Karpas-422 (cell line): ENCODE results near the gene LCP2. TPM values are rescaled to one million over a fixed set of nuclear protein-coding genes. Genes with fewer than 3 reads are reported as not detected.
"Not testable (repeated sequence)": the region's sequence is repeated elsewhere in the genome, so short reads cannot be mapped to it uniquely, and the experiment has no call there.

Source experiments
- DNase-seq: peaks from one replicate; pipeline ENCODE4 v3.0.0-alpha.2; 2015
- H2AFZ ChIP-seq: fragments of 200-600 bp; sonication (generic); 2 replicates; pipeline ENCODE4 v1.6.1; 2014; ENCODE audit warnings: antibody characterized with exemption, low read length, mixed read lengths
- H3K27ac ChIP-seq: fragments of 200-600 bp; sonication (generic); 2 replicates; pipeline ENCODE4 v1.5.1; 2014; ENCODE audit warnings: mild to moderate bottlenecking, low read length, moderate library complexity
- H3K27me3 ChIP-seq: fragments of 200-600 bp; sonication (generic); 2 replicates; pipeline ENCODE4 v1.6.1; 2014; ENCODE audit warnings: low read length, mixed read lengths
- H3K36me3 ChIP-seq: fragments of 200-600 bp; sonication (generic); 2 replicates; pipeline ENCODE4 v1.6.1; 2014; ENCODE audit warnings: low read length, mixed read lengths; ENCODE audit not compliant: insufficient read depth
- H3K4me1 ChIP-seq: fragments of 200-600 bp; sonication (generic); 2 replicates; pipeline ENCODE4 v1.6.1; 2014; ENCODE audit warnings: mild to moderate bottlenecking, low read length, mixed read lengths
- H3K4me2 ChIP-seq: fragments of 200-600 bp; sonication (generic); 2 replicates; pipeline ENCODE4 v1.6.1; 2014; ENCODE audit warnings: low read length, low read depth, mild to moderate bottlenecking; ENCODE audit not compliant: poor library complexity, severe bottlenecking
- H3K4me3 ChIP-seq: fragments of 200-600 bp; sonication (generic); 2 replicates; pipeline ENCODE4 v1.5.1; 2014; ENCODE audit warnings: mild to moderate bottlenecking, antibody characterized with exemption, low read length, mixed read lengths
- H3K79me2 ChIP-seq: fragments of 200-600 bp; sonication (generic); 2 replicates; pipeline ENCODE4 v1.6.1; 2014; ENCODE audit warnings: mild to moderate bottlenecking, low read length, mixed read lengths
- H3K9ac ChIP-seq: fragments of 200-600 bp; sonication (generic); 2 replicates; pipeline ENCODE4 v1.6.0; 2014; ENCODE audit warnings: low read length
- H3K9me2 ChIP-seq: fragments of 200-600 bp; sonication (generic), shearing (Covaris generic); replicated peaks from 2 replicates; pipeline ENCODE4 v1.6.0; 2014; ENCODE audit warnings: mild to moderate bottlenecking, low read length, moderate library complexity; ENCODE audit not compliant: insufficient read depth
- H3K9me3 ChIP-seq: fragments of 300-700, 200-600 bp; sonication (generic); 2 replicates; pipeline ENCODE4 v1.6.1; 2014; ENCODE audit warnings: low read length, mixed read lengths
- H4K20me1 ChIP-seq: fragments of 200-600 bp; sonication (generic); 2 replicates; pipeline ENCODE4 v1.6.1; 2014; ENCODE audit warnings: mild to moderate bottlenecking, antibody characterized with exemption, low read length, low read depth; ENCODE audit not compliant: insufficient read depth
- total RNA-seq: library from RNA; depleted of rRNA; stranded (reverse); fragments of >200 nt; shearing (Covaris generic); gene quantifications from 2 replicates; pipeline ENCODE4 v1.2.3, GENCODE V29; 2014; ENCODE audit warnings: low replicate concordance

LCP2 gene
- total RNA-seq, 1 experiment from 2014 or later = 0.82 TPM

GRCh38 chr5:170252720-170253350, 44.7 kb downstream of the LCP2 start:
- no peaks in the 10 kb centered on the region for H3K9me2 ChIP-seq
- peaks cover 99% of the 10 kb centered on the region for H3K4me1 ChIP-seq
- peak overlapping the region; percentile 25; the same call in 1 of the 2 replicates for H2AFZ ChIP-seq
- peak overlapping the region; percentile 97 for H3K27ac ChIP-seq
- H4K20me1 ChIP-seq = no peaks in the 10 kb centered on the region
- no peaks in the 10 kb centered on the region for H3K36me3 ChIP-seq
- DNase-seq = no peak
- 0 out of 2 replicates have a peak overlapping the region, but pooled peaks have one; percentile 12 for H3K9ac ChIP-seq
- peak overlapping the region; percentile 52; the same call in 1 of the 2 replicates for H3K4me3 ChIP-seq
- peak overlapping the region; percentile 79 for H3K4me2 ChIP-seq
- no peaks in the 10 kb centered on the region for H3K9me3 ChIP-seq
- H3K79me2 ChIP-seq = no peaks in the 10 kb centered on the region
- no peaks in the 10 kb centered on the region for H3K27me3 ChIP-seq

GRCh38 chr5:170252109-170252508, 45.5 kb downstream of the LCP2 start:
- Histone ChIP-seq H3K4me3 (peak overlapping the region; percentile 7; the same call in 1 of the 2 replicates), H3K9me2 (no peaks in the 10 kb centered on the region), H2AFZ (peak overlapping the region; percentile 25; the same call in 1 of the 2 replicates), H3K36me3 (no peaks in the 10 kb centered on the region), H3K27me3 (no peaks in the 10 kb centered on the region), H3K9ac (peak overlapping the region; percentile 12; the same call in 1 of the 2 replicates), H3K9me3 (no peaks in the 10 kb centered on the region), H3K79me2 (no peaks in the 10 kb centered on the region), H3K4me2 (peak overlapping the region; percentile 79), H3K27ac (peak overlapping the region; percentile 97), H4K20me1 (no peaks in the 10 kb centered on the region), H3K4me1 (peaks cover 98% of the 10 kb centered on the region)
- DNase-seq = no peak

- H3K4me2 ChIP-seq = peak overlapping the region; percentile 79
- H3K27ac ChIP-seq = peak overlapping the region; percentile 97; the same call in 1 of the 2 replicates
- no peaks in the 10 kb centered on the region for H3K9me2 ChIP-seq
- peak overlapping the region; percentile 25; the same call in 1 of the 2 replicates for H2AFZ ChIP-seq
- H3K4me1 ChIP-seq = peaks cover 92% of the 10 kb centered on the region
- no peaks in the 10 kb centered on the region for H3K79me2 ChIP-seq
- no peak overlapping the region for H3K9ac ChIP-seq
- H3K4me3 ChIP-seq = no peak overlapping the region
- no peaks in the 10 kb centered on the region for H3K36me3 ChIP-seq
- DNase-seq = no peak
- H4K20me1 ChIP-seq = no peaks in the 10 kb centered on the region
- no peaks in the 10 kb centered on the region for H3K27me3 ChIP-seq
- H3K9me3 ChIP-seq = no peaks in the 10 kb centered on the region
These were observed 46.1 kb downstream of the LCP2 start for GRCh38 chr5:170251462-170251861.

- Histone ChIP-seq H3K27me3 (no peaks in the 10 kb centered on the region), H3K79me2 (no peaks in the 10 kb centered on the region), H3K36me3 (no peaks in the 10 kb centered on the region), H3K9me3 (no peaks in the 10 kb centered on the region), H3K4me2 (no peak overlapping the region), H4K20me1 (no peaks in the 10 kb centered on the region), H3K9me2 (no peaks in the 10 kb centered on the region), H3K4me3 (no peak overlapping the region), H3K27ac (no peak overlapping the region), H3K9ac (no peak overlapping the region), H2AFZ (no peak overlapping the region), H3K4me1 (peaks cover 86% of the 10 kb centered on the region)
- DNase-seq = no peak
These were observed 46.7 kb downstream of the LCP2 start for GRCh38 chr5:170250810-170251317.

GRCh38 chr5:170249355-170249754, 48.2 kb downstream of the LCP2 start:
- Histone ChIP-seq H3K4me3 (no peak overlapping the region), H3K4me1 (peaks cover 71% of the 10 kb centered on the region), H3K9me2 (no peaks in the 10 kb centered on the region), H3K4me2 (peak overlapping the region; percentile 49), H3K9me3 (no peaks in the 10 kb centered on the region), H3K9ac (no peak overlapping the region), H3K27me3 (no peaks in the 10 kb centered on the region), H4K20me1 (no peaks in the 10 kb centered on the region), H3K27ac (peak overlapping the region; percentile 29; the same call in 1 of the 2 replicates), H2AFZ (peak overlapping the region; percentile 13; the same call in 1 of the 2 replicates), H3K36me3 (no peaks in the 10 kb centered on the region), H3K79me2 (no peaks in the 10 kb centered on the region)
- DNase-seq = no peak

- H3K4me3 ChIP-seq, H3K27ac ChIP-seq, H3K9me2 ChIP-seq, H3K27me3 ChIP-seq, H3K36me3 ChIP-seq, H4K20me1 ChIP-seq, H3K79me2 ChIP-seq, H3K9ac ChIP-seq, H3K9me3 ChIP-seq, DNase-seq: not testable (repeated sequence)
- peaks cover 66% of the 10 kb centered on the region for H3K4me1 ChIP-seq
- peak overlapping the region; percentile 28 for H3K4me2 ChIP-seq
- H2AFZ ChIP-seq = peak overlapping the region; percentile 64; the same call in 1 of the 2 replicates
These were observed 48.7 kb downstream of the LCP2 start for GRCh38 chr5:170248931-170249227.

- Histone ChIP-seq H3K4me1 (peaks cover 61% of the 10 kb centered on the region), H3K4me2 (peak overlapping the region; percentile 28), H3K79me2 (no peaks in the 10 kb centered on the region), H3K9ac (no peak overlapping the region), H3K9me2 (no peaks in the 10 kb centered on the region), H4K20me1 (no peaks in the 10 kb centered on the region), H3K4me3 (no peak overlapping the region), H3K27ac (no peak overlapping the region), H3K36me3 (no peaks in the 10 kb centered on the region), H3K27me3 (no peaks in the 10 kb centered on the region), H3K9me3 (no peaks in the 10 kb centered on the region), H2AFZ (peak overlapping the region; percentile 64)
- DNase-seq = no peak
These were observed 49.2 kb downstream of the LCP2 start for GRCh38 chr5:170248172-170248930.

- H3K9me3 ChIP-seq = no peaks in the 10 kb centered on the region
- H3K4me2 ChIP-seq = no peak overlapping the region
- no peaks in the 10 kb centered on the region for H3K27me3 ChIP-seq
- H4K20me1 ChIP-seq = no peaks in the 10 kb centered on the region
- peak overlapping the region; percentile 16; the same call in 1 of the 2 replicates for H2AFZ ChIP-seq
- no peak overlapping the region for H3K27ac ChIP-seq
- H3K4me3 ChIP-seq = no peak overlapping the region
- H3K9me2 ChIP-seq = no peaks in the 10 kb centered on the region
- DNase-seq = no peak
- H3K36me3 ChIP-seq = no peaks in the 10 kb centered on the region
- H3K79me2 ChIP-seq = no peaks in the 10 kb centered on the region
- H3K9ac ChIP-seq = no peak overlapping the region
- peaks cover 51% of the 10 kb centered on the region for H3K4me1 ChIP-seq
These were observed 50.2 kb downstream of the LCP2 start for GRCh38 chr5:170247363-170247762.
